GM21786 (cell line): ENCODE results near the gene XRCC1.

Source experiments
- ATAC-seq: cut with Tn5 transposase; IDR thresholded peaks from one replicate; pipeline ENCODE4 v1.9.1; 2021; ENCODE audit not compliant: unreplicated experiment

XRCC1 gene, protein sequence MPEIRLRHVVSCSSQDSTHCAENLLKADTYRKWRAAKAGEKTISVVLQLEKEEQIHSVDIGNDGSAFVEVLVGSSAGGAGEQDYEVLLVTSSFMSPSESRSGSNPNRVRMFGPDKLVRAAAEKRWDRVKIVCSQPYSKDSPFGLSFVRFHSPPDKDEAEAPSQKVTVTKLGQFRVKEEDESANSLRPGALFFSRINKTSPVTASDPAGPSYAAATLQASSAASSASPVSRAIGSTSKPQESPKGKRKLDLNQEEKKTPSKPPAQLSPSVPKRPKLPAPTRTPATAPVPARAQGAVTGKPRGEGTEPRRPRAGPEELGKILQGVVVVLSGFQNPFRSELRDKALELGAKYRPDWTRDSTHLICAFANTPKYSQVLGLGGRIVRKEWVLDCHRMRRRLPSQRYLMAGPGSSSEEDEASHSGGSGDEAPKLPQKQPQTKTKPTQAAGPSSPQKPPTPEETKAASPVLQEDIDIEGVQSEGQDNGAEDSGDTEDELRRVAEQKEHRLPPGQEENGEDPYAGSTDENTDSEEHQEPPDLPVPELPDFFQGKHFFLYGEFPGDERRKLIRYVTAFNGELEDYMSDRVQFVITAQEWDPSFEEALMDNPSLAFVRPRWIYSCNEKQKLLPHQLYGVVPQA

DNA sequence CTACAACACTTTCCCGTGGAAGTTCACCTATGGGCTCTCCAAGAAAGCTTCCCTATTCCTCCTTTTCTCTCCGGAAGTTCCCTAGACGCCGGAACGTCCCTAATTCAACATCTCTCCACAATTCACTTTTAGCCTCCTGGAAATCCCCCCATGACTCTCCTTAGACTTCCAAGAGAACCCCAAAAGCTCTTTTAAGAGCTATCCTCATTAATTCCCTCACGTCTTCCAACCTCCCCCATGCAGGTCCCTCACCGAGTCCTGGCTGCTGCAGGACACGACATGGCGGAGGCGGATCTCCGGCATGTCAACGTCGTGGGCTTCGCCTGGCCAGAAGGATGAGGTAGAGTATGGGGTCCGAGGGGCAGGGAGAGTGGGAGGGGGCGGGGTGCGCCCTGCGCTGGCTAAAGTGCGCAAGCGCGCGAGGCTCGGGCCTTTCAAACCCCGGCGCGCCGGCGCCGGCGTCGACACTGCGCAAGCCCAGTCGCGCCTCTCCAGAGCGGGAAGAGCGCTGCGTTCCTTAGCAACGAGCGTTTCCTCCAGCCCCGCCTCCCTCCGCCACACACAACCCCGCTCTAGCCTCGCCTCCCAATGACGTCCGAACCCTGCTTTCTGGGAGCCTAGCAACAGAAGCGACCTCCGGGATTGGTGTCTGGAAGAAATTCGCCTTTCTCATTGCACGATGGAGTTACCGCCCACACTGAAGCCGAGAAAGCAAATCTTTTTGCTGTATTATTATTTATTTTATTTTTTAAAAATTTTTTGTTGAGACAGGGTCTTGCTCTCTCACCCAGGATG, at the start of gene XRCC1, which contains the start of gene PINLYP:
Gene XRCC1, minus strand, starts transcription at position 372 of the 795 bp plus-strand sequence. Its CDS starts 69 bp downstream, at position 303.
Gene PINLYP, plus strand, starts transcription at position 646 of the 795 bp plus-strand sequence. CDS start 1,391 bp downstream, outside the sequence.
- ATAC-seq = peak; percentile 94

DNA sequence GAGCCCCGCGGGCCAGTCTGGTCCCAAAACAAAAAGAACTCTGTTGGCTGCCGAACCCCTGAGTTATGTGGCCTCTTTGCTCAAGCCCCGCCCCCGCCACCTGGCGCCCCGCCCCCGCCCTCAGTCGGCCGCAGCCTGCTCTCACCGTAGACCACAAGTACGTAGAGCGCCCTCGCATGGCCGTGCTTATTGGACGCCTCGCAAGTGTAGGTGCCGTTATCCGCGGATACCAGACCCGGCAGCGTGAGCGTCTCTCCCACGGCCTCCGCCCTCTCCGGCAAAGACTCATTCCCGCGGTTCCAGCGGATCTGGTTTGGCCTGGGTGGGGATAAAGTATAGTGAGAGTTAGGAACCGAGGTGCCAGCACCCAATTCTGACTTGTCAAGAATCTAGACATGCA, 49.6 kb upstream of the XRCC1 start:
- ATAC-seq = no peak

DNA sequence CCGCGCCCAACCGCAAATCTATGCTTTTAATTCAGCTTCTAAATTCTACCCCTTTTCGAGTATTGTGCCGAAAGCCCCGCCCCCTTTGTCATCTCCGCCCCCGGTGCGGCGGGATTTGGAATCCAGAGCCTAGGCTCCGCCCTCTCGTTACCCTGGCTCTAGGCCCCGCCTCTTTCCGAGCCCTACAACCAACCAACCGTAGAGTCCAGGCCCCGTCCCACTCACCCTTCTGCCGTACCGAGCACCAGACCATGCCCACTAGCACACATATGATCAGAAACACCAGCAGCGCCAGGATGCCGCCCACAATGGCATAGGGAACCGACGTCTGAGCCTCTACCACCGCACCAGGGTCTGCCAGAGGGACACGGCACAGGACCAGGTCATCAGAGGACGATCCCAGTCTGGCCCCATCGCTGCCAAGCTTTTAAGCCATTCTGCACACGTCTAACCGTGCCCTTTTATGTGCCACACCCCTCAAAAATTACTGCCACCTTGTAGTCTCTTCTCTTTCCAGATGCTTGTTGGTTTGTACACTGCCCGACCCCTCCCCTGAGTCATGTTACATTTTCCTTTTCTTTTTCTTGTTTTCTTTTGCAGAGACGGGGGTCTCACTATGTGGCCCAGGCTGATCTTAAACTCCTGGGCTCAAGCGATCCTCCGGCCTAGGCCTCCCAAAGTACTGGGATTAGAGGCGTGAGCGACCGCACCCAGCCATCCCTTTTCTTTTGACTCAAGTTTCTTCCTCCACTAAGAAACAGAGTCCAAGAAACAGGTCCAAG, 48.8 kb upstream of the XRCC1 start:
- no peak for ATAC-seq

DNA sequence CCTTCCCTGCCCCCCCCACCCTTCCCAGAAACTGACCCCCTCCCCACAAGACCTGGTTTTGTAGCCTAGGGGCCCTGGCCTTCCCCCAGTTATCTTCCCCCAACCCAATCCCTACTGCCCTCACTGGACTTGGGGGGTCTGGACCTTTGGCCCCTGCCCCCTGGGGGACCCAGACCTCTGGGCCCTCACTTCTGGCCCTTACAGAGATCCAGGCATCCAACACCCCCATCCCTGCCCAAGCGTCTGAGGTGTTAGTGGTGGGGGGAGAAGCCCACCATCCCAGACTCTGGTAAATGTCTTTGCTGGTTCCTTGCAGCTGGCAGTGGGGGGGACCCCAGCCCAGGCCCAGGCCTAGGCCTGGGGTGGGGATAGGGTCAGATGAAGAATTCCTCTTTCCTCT, 47.6 kb upstream of the XRCC1 start:
- ATAC-seq = no peak

DNA sequence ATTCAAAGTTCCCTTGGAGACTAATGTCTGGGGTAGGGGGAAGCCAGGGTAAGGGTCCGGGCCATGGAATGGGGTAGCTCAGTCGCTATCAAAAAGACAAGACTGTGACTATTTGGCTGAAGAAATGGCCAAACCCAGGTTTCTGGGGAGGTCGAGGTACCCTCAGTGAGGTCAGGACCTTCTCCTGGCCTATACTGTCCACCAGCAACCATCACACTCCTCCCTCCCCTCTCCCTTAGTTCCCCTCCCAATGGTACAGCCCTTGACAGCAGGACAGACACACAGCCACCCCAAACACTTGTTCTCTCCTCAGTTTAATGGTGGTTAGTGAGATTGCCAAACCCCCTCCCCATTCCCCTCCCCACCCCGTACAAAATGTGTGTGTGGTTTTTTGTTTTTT, 46.7 kb upstream of the XRCC1 start:
- ATAC-seq = no peak

DNA sequence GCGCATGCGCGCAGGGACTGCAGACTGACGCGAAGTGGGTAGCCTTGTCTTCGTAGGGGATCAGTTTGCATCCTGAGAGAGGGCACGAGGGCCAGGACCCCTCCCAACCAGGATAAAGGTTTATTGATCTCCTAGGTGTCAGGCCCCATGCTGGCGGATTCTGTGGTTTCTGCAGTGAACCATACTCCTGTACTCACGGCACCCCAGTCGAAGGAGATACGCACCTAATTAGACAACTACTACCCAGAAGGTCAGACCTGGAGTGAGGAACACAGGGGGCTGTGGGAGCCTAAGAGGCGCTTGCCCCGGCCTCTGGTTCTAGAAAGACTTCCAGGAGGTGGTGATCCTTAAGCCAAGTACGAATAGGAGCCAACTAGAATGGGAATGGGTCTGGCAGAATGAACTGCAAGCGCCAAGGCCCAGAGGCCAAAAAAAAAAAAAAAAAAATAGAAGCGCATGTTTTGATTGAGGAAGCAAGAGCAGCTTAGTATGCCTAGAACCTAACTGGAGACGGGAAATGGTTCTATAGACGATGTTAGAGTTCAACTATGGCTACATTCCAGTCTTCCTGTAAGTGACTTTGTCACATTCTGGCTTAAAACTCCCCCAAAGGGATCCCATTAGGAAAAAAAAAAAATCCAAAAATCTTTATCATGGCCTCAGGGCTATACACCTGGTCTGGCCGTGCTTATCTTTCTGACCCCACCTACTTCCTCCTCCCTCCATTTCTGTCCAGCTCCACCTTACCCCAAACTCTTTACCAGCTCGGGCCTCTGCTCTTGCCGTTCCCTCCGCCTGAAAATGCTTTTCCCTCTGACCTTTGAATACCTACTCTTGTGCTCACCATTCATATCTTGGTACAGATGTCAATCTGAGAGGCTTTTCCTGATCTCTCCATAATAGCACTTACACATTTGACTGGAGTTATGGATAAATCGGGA, 45.0 kb upstream of the XRCC1 start:
- ATAC-seq = no peak

DNA sequence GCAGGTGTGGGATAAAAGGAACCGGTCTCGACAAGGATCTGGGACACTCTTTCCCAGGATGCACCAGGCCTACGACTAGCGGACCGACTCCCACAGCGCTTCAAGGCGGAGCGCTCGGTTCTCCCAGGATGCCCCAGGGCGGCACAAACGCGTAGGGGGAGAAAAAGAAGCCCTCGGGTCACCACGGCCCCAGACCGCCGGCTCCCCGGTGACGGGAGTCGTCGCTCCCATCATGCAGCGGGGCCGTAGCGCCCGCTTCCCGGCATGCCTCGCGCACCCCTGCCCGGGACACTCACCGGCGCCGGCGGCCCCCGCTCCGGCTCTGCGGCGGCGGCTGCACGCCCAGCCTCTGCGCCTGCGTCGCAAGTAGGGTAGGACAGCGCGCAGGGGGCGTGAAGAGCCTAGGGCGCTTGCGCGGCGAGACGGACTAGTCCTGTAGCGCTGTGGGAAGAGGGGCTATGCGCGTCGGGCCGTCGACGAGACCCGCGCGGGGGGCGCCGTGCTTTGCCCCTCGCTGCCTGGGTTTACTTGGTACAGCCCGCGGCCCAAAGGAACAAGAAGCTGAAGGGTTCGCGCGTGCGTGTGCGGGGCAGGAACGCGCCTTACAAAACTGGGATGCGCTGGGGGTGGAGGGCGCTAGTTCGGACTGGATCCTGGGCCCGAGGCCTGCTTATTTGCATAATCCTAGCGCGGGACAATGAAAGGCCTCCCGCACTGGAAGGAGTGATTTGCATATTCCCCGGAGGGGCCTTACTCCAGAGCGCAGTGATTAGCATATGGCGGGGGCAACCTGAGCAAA, 44.1 kb upstream of the XRCC1 start, which contains the start of gene ZNF428:
Gene ZNF428, minus strand, starts transcription at position 368 of the 799 bp plus-strand sequence. CDS start 5,325 bp downstream, outside the sequence.
- ATAC-seq = peak; percentile 73

DNA sequence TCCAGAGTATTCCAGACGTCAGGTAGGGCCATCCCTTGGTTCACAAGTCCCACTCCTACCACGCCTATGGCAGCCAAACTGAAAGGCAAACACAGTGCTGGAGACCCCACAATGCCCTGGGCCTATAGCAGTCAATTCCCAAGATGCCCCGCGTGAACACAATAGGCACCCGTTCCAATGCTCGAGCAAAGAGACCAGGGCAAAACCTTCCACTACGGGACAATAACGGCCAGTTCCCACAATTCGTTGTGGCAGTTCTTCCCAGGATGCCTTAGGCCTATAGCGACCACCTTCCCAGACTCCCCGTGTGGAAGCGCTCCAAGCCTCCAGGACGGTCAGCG, 43.6 kb upstream of the XRCC1 start:
- peak; percentile 8 for ATAC-seq

DNA sequence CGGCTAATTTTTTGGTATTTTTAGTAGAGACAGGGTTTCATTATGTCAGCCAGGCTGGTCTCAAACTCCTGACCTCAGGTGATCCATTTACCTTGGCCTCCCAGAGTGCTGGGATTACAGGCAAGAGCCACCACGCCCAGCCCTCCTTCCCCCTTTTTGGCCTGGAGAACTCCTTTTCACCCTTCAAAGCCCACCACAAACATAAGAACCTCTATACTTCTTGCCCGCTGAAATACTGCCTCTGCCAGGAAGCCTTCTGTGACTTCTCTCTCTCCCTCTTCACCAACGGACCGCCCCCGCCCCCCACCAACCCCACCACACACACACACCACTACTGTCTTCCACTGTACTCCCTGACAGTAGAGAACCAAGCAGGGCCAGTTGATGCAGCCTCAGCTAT, 41.6 kb upstream of the XRCC1 start:
- ATAC-seq = no peak

DNA sequence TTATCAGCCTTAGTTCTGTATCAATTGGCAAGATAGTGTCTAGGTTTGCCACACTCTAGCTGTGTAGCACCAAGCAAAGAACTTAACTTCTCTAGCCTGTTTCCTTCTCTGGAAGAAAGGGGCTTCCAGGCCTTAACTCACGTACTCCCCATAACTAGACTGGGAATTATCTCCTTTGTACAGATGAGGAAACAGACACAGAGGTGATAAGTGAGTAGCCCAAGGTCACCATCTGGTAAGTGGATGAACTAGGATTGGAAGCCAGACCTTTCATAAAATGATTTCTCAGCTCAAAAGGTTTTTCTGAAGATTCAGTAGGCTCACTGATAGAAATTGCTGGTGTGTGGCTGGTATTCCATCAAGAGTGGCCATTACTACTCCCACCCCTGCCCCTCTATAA, 41.0 kb upstream of the XRCC1 start:
- no peak for ATAC-seq

DNA sequence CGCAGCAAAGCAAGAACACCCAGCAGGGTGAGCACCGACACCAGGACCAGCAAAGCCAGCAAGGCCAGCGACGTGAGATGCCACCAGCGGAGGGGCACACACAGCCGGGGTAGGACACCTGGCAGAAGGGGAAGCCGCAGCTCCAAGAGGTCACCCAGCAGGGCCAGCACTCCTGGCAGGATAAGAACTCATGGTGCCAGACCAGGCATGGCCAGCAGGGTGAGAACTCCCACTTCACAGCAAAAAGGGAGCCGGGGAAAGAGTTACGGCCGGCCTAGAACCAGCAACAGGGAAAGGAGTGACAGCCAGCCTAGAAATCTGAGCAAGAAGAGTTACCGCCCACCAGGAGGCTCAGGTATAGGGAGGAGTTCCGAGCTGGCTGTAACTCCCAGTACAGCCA, 37.0 kb upstream of the XRCC1 start:
- ATAC-seq = no peak

DNA sequence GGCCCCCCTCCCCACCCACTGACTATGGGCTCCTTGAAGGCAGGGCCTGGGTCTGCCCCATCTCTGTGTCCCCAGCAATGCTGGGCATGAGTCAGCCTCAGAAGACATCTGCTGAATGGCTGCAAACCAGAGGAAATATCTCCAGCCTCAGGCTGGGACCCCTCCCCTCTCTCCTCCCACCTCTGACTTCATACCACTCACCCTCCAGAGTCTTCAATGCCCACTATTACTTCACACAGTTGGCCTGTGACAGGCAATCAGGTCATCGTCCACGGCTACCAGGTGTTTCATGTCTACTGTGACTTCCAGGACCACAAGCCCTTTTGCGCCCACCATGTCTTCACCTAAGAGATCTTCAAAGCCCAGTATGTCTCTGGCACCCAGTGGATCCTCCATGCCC, 36.5 kb upstream of the XRCC1 start, which contains the start of gene SRRM5:
Gene SRRM5, plus strand, starts transcription at position 301 of the 400 bp plus-strand sequence. Its CDS starts 34 bp downstream, at position 335.
- ATAC-seq = no peak

DNA sequence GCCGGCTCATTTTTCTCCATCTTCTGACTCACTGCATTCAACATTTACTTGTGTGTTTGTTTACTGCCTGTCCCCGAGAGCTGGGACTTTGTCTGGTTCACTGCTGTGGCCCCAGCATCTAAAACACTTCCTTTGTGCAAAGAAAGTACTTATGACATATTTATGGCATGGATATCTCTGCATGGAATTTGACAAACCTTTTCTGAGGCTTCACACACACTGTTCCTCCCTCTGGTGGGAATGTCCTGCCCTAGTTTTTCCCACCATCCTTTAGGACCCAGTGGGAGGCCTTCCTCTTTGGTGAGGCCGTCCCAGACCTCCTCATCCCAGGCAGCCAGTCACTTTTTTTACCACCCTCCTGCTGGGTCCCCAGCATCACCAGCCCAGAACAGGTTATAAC, 35.2 kb upstream of the XRCC1 start:
- no peak for ATAC-seq

DNA sequence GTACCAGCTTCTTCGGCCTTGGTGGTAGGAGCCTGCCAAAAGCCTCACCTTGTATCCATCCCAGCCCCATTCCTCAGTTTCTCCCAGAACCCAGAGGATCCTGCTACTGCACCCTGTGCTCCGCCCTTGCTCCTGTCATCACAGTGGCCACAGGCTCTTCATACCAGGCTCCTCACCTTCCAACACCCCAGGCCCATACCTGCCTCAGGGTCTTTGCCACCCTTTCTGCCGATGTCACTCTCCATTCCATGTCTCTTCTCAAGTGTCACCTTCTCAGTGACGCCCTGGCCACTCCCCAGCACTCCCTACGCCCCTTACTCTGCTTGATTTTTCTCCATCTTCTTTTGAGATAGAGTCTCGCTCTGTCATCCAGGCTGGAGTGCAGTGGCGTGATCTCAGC, 34.5 kb upstream of the XRCC1 start:
- ATAC-seq = no peak

DNA sequence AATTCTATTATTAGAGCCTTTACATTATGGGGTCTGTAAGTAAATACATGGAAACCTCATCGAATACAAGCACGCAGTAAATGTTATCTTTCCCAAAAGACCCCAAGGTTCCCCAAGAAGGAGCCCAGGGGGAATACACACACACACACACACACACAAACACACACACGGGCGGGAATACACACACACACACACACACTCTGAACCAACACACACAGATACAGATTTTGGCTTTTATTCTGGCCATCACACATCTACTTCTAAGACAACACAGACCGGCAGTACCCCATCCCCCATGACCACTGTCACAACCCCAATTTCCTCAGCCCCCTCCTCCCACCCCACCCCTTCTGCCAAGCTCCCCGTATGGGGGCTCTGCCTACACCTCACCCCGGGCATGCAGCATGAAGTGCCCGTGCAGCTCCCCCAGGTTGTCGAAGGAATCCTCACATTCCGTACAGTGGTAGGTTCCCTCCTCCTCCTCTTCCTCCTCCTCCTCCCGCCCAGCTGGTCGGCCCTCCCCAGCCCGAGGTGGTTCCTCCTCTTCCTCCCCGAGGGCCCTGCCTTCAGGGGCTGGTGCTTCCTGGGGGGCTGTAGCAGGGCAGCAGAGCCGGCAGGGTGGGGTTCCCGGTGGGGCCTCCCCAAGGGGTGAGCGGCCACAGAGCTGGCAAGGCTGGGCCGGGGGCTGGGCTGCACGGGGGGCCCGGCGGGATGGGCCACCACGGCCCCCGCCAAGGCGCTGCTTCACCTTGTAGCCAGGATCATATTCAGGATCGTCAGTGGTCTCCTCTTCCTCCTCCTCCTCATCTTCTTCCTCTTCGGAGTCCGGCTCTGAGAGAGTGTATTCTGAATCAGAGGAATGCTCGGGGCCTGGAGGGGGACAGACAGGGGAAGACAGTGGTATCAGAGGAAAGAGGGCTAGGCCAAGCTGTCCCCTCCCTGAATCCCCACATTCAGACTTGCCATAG, 32.2 kb upstream of the XRCC1 start:
- no peak for ATAC-seq

DNA sequence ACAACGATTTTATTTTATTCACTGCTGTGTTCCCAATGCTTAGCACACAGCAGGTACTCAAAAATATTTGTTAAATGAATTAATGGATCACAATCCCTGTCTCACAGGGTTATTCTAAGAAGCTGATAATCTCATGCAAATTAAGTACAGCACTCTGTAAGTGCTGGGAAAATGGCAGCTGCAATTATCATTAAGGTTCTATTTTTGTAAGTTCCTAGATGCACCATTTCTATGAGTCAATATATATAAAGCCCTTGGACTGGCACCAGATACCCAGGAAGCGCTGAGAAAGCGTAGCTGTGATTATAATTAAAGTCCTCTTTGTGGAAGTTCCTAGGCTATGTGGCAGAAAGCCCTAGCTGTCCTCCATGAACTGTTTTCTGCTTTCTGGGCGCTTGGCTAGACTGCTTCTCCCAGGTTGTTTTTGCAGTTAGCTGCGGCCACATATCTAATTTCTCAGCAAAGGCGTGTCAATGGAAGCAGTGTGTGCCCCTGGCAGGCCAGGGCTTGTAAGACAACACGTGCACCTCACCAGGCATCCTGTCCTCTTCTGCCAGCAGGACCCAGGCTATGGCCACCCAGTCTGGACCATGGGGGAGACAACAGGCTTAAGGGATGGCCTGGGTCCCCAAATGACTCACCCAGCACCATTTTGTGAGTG, 31.4 kb upstream of the XRCC1 start:
- ATAC-seq = no peak
